ENCODE measurements around the gene TAS2R40. TPM values are rescaled to one million over a fixed set of nuclear protein-coding genes. Genes with fewer than 3 reads are reported as not detected.

TAS2R40 gene
- not detected in 2 replicates for total RNA-seq

GRCh38 chr7:143221737-143222136 is at the start of gene TAS2R40:
TSS of gene TAS2R40 (plus strand) at chr7:143222037. CDS start at chr7:143222079, 42 bp downstream.

GRCh38 chr7:143183024-143183423 is 38.8 kb upstream of the TAS2R40 start, which contains the start of gene TAS2R39:
TSS of gene TAS2R39 (plus strand) at chr7:143183419. CDS start at chr7:143183419, 0 bp downstream.

GRCh38 chr7:143263266-143264195 is 41.7 kb downstream of the TAS2R40 start, which contains the start of gene GSTK1:
TSS of gene GSTK1 (plus strand) at chr7:143263441. CDS start at chr7:143263514, 73 bp downstream.

Other genes starting within 250 kb of the TAS2R40 start
- gene OR9A2, start 194.9 kb upstream of the TAS2R40 start, total RNA-seq: not detected in 2 replicates
- not detected in 2 replicates for gene OR6V1, start 169.7 kb upstream of the TAS2R40 start, total RNA-seq
- gene PIP, start 90.0 kb upstream of the TAS2R40 start, total RNA-seq: not detected in 2 replicates
- not detected in 2 replicates for gene TAS2R39, start 38.6 kb upstream of the TAS2R40 start, total RNA-seq
- 55.4 and 84.5 TPM in 2 replicates for gene GSTK1, start 41.4 kb downstream of the TAS2R40 start, total RNA-seq
- under 0.01 TPM in 1 of 2 replicates, not detected in the other for gene TMEM139, start 62.9 kb downstream of the TAS2R40 start, total RNA-seq
- gene CASP2, start 66.3 kb downstream of the TAS2R40 start, total RNA-seq: 11.2 and 15.7 TPM in 2 replicates
- gene CLCN1, start 94.1 kb downstream of the TAS2R40 start, total RNA-seq: not detected in 2 replicates
- gene FAM131B, start 140.7 kb downstream of the TAS2R40 start, total RNA-seq: 2.3 and 4.1 TPM in 2 replicates
- gene ZYX, start 159.3 kb downstream of the TAS2R40 start, total RNA-seq: 36.1 and 37.0 TPM in 2 replicates
- gene EPHA1, start 186.8 kb downstream of the TAS2R40 start, total RNA-seq: 0.12 and 0.33 TPM in 2 replicates
- 0.11 TPM in 1 of 2 replicates, not detected in the other for gene TAS2R60, start 221.4 kb downstream of the TAS2R40 start, total RNA-seq